ELF-1 (cell line): Measurements from ENCODE around the gene SPACA6.
"Not testable (repeated sequence)": the region's sequence is repeated elsewhere in the genome, so short reads cannot be mapped to it uniquely, and the experiment has no call there.

Experiments used
- DNase-seq: peaks from one replicate; pipeline ENCODE4 v3.0.0-alpha.2; 2016; ENCODE audit warnings: low read depth, low spot score

SPACA6 gene

GRCh38 chr19:51733742-51734522, 40.8 kb downstream of the SPACA6 start:
- DNase-seq = peak; percentile 61

DNA sequence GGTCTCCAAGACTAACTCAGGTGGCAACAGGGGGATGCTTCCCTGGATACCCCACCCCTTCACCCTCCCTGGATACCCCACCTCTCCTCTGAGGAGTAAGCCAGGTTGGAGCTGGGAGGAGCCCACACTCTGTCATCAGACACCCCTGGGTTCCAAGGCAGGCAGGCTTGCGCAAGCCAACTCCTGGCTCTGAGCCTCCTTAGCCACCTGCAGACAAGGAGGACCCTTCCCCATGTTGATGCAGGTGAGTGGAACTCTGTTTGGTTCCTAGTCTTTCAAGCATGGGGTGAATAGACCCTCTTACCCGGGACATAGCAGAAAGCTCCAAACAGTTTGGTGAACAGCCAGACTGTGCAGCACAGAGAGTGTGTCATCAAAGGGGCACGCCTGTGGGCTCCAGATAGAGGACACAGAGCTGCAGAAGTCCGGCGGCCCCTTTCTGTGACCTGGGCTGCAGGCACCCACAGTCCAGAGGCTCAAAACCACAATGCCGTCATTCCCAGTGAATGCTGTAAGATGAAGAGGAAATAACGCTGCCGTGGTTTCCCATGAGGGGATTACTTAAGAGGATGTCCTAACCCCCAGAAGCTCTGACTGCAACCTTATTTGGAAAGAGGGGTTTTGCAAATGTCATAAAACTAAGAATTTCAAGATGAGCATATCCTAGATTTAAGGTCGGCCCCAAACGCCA, 42.8 kb downstream of the SPACA6 start:
- DNase-seq = no peak

DNA sequence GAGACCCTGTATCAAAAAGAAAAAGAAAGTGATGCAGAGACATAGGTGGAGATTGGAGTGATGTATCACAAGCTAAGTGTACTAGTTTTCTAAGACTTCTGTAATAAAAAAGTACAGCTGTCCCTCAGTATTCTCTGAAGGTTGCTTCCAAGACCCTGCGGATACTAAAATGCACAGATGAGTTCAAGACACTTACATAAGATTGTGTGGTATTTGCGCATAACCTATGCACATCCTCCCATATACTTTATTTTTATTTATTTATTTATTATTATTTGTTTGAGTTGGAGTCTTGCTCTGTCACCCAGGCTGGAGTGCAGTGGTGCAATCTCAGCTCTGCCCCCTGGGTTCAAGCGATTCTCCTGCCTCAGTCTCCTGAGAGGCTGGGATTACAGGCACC, 44.3 kb downstream of the SPACA6 start:
- DNase-seq = no peak

DNA sequence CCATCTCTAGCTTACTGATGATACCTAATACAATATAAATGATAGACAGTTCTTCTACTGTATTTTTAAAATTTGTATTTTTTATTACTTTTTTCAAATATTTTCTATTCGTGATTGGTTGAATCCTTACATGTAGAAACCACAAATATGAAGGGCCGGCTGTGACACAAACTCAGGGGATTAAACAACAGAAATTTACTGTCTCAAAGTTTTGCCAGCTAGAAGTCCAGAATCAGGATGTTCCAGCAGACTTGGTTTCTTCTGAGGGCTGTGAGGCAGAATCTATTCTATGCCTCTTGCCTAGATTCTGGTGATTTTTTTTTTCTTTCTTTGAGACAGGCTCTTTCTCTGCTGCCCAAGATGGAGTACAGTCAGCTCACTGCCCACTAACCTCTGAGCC, 44.8 kb downstream of the SPACA6 start:
- no peak for DNase-seq

DNA sequence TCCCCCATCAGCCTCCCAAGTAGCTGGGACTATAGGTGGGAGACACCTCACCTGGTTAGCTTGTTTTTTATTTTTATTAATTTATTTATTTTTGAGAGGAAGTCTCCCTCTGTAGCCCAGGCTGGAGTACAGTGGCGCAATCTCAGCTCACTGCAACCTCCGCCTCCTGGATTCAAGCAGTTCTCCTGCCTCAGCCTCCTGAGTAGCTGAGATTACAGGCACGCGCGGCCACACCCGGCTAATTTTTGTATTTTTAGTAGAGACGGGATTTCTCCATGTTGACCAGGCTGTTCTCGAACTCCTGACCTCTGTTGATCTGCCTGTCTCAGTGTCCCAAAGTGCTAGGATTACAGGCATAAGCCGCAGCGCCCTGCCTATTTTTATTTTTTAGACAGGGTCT, 45.4 kb downstream of the SPACA6 start:
- DNase-seq = not testable (repeated sequence)

DNA sequence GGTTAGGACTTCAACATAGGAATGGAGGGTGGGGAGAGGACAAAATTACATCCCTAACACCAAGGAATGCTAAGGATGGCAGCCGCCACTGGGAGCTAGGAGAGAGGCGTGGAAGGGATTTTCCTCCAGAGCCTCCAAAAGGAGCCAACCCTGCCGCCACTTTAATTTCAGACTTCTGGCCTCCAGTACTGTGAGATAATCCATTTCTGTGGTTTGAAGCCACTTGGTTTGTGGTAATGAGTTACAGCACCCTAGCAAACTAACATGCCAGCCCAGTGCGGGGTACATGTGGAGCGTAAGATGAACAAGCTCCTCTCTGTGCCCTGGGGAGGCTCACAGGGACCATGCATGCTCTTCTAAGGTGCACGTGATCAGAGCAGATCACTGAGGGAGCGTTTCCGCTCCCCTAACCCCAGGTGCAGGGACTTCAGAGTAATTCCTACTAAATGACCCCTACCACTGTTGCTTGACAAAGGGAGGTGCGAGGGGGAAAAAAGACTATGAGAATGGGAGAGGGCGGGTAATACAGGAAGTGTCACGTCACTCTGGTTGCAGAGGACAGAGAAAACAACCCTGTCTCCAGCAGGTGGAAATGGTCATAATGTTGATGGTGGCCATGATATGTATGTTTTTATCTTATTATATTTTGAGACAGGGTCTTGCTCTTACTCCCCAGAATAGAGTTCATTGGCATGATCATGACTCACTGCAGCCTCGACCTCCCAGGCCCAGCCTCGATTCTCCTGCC, 46.5 kb downstream of the SPACA6 start:
- no peak for DNase-seq

DNA sequence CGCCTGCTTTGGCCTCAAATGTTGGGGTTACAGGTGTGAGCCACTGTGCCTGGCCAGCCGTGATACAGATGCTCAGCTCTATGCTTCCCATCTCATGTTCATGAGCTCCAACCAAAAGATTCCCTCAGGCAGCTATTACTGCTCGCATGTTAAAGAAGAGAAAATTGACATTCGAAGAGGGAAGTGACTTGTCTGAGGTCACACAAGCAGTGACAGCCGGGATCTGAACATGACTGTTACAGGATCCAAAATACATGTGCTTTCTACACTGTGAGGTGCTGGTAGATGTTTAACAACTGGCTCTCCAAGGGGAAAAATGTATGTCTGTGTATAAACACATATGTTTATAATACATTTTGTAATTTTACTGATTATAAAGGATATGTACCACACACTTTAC, 47.2 kb downstream of the SPACA6 start:
- DNase-seq = no peak

GRCh38 chr19:51742789-51743188, 49.7 kb downstream of the SPACA6 start:
- DNase-seq = no peak

DNA sequence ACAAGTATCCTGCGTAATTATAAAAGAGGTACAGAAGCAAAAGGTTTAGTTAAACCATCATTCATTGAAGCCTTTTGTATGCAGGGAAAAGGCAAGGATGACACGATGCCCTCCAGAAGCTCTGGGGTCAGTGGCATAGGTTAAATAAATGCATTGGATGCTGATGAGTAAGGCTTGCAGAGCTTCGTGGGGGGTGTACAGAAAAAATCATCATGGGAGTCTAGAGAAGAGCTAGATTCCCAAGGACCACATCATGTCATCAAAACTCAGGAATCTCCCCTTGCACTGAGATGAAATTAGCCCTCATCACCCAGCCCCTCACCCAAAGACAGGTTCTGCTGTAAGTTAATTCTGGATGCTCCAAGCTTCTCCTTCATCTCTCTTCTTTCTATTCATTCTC, 50.3 kb downstream of the SPACA6 start:
- DNase-seq = no peak

- no peak for DNase-seq
These were observed 53.6 kb downstream of the SPACA6 start for GRCh38 chr19:51746731-51747130.

GRCh38 chr19:51749979-51750378, 56.8 kb downstream of the SPACA6 start:
- DNase-seq = no peak

- no peak for DNase-seq
These were observed 57.4 kb downstream of the SPACA6 start for GRCh38 chr19:51750400-51751094.

DNA sequence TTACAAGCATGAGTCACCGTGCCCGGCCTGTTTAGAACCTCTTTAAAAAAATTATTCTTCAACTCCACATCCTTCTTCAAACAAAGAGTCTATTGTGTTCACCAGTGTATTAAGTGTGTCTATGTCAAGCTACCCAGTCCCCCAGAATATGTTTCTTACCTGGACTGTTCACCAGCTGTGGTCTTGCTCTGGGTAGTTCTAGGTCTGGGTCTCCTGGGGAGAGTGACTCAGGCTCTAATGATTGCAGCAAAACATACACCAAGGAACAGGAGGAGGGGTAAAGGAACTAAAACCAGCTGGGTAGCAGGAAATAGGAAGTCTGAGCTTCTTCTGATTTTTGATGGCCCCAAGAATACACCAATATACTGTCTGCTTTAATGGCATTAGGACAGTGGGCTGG, 58.5 kb downstream of the SPACA6 start, which contains the start of gene FPR1:
TSS of gene FPR1 (minus strand) at position 224 of the 400 bp plus-strand sequence. CDS start 4,884 bp downstream, outside the sequence.
- DNase-seq = no peak

- no peak for DNase-seq
These were observed 61.0 kb downstream of the SPACA6 start for GRCh38 chr19:51754109-51754508.

- no peak for DNase-seq
These were observed 61.6 kb downstream of the SPACA6 start for GRCh38 chr19:51754770-51755169.
